CD8-positive, alpha-beta memory T cell (primary cell): ENCODE data around the gene GALNT10. TPM values are rescaled to one million over a fixed set of nuclear protein-coding genes. Genes with fewer than 3 reads are reported as not detected.
A peak's percentile ranks its signal among the peaks of the same experiment; 100 is the strongest.

ENCODE experiments used
- CTCF ChIA-PET: fragments of 350-600 bp; sonication (Branson Sonifier 250); formaldehyde crosslinking; loops from one replicate; lab custom pipeline; 2021; ENCODE audit warnings: antibody characterized with exemption; lab: Charles Lee
- POLR2A ChIA-PET: fragments of 350-600 bp; sonication (Branson Sonifier 250); formaldehyde crosslinking; loops from one replicate; lab custom pipeline; 2021; ENCODE audit warnings: antibody characterized with exemption; lab: Charles Lee
- DNase-seq, 5 donors: peaks; one replicate each; pipeline versions ENCODE4 v3.0.0 to v3.0.0-alpha.2; 2020 to 2022; ENCODE audit warnings: mixed read lengths in 1 of 5
- H3K27ac ChIP-seq: one replicate; pipeline ENCODE4 v1.7.0; 2013; ENCODE audit warnings: low read depth, mild to moderate bottlenecking, low read length, moderate library complexity
- H3K27me3 ChIP-seq: 2 replicates; pipeline ENCODE4 v1.7.0; 2013; ENCODE audit warnings: low read length, mild to moderate bottlenecking; ENCODE audit not compliant: insufficient read depth, poor library complexity, severe bottlenecking
- H3K36me3 ChIP-seq: 2 replicates; pipeline ENCODE4 v1.7.0; 2013; ENCODE audit warnings: mild to moderate bottlenecking, low read length, moderate library complexity; ENCODE audit not compliant: insufficient read depth
- H3K4me1 ChIP-seq: 2 replicates; pipeline ENCODE4 v1.7.0; 2013; ENCODE audit warnings: mild to moderate bottlenecking, low read length, moderate library complexity; ENCODE audit not compliant: insufficient read depth
- H3K4me3 ChIP-seq: 2 replicates; pipeline ENCODE4 v1.7.0; 2013; ENCODE audit warnings: mild to moderate bottlenecking, low read length
- H3K9me3 ChIP-seq: 2 replicates; pipeline ENCODE4 v1.7.0; 2013; ENCODE audit warnings: mild to moderate bottlenecking, low read length
- H3K27ac Mint-ChIP-seq, 8 donors: one replicate each; pipeline ENCODE4 v1.8.0; 2020 to 2021; ENCODE audit warnings: mixed read lengths in 8 of 8, mild to moderate bottlenecking in 6 of 8, inconsistent platforms in 3 of 8, moderate library complexity in 3 of 8
- H3K27me3 Mint-ChIP-seq, 2 donors: one replicate each; pipeline ENCODE4 v1.8.0; 2020 to 2021; ENCODE audit warnings: mixed read lengths in 2 of 2, mild to moderate bottlenecking in 1 of 2, moderate library complexity in 1 of 2
- H3K36me3 Mint-ChIP-seq, 3 donors: one replicate each; pipeline ENCODE4 v1.8.0; 2020 to 2021; ENCODE audit warnings: mixed read lengths in 3 of 3, inconsistent platforms in 1 of 3, mild to moderate bottlenecking in 1 of 3
- H3K4me1 Mint-ChIP-seq, 3 donors: one replicate each; pipeline ENCODE4 v1.8.0; 2020 to 2021; ENCODE audit warnings: mixed read lengths in 3 of 3, inconsistent platforms in 1 of 3, mild to moderate bottlenecking in 1 of 3
- H3K4me3 Mint-ChIP-seq, 7 donors: one replicate each; pipeline ENCODE4 v1.8.0; 2020 to 2021; ENCODE audit warnings: mixed read lengths in 7 of 7, mild to moderate bottlenecking in 6 of 7, moderate library complexity in 4 of 7, inconsistent platforms in 2 of 7
- H3K9me3 Mint-ChIP-seq, 5 donors: one replicate each; pipeline ENCODE4 v1.8.0; 2020 to 2022; ENCODE audit warnings: mixed read lengths in 5 of 5, mild to moderate bottlenecking in 3 of 5, moderate library complexity in 2 of 5, inconsistent platforms in 1 of 5
- polyA plus RNA-seq: library from polyadenylated mRNA; unstranded; fragments of 300-500 nt; fragmentation: Illumina TruSeq; gene quantifications from one replicate; pipeline ENCODE4 v1.2.3, GENCODE V29; 2021
- total RNA-seq, 2 experiments: library from RNA; stranded (reverse); gene quantifications; one replicate each; pipeline ENCODE4 v1.2.3, GENCODE V29; 2021

The GALNT10 gene
- total and polyA plus RNA-seq, 3 experiments from 2014 or later: 27.6 to 32.1 (median 28.0) TPM

- Mint-ChIP-seq H3K4me1 (peaks cover 10 to 19% (median 16%) of the 10 kb centered on the region in 3 donors), H3K9me3 (no peaks in the 10 kb centered on the region), H3K36me3 (peaks cover 0 to 12% (median 4%) of the 10 kb centered on the region in 3 donors), H3K4me3 (no peak overlapping the region), H3K27ac (peak overlapping the region in 2 of 8 donors; percentile 52 to 91), H3K27me3 (no peaks in the 10 kb centered on the region)
- no peak overlapping the region for H3K4me3 ChIP-seq
- H3K4me1 ChIP-seq: peaks cover 8% of the 10 kb centered on the region
- CTCF ChIA-PET: interaction anchor here (2.8 to 8.9 kb wide), 3 partner anchors 205 to 330 kb away, joined by 15 to 82 read pairs (median 17); partner anchors contain the start of gene GALNT10
- no peaks in the 10 kb centered on the region for H3K27me3 ChIP-seq
- H3K27ac ChIP-seq: no peak overlapping the region
- DNase-seq: no peak
- H3K36me3 ChIP-seq: no peaks in the 10 kb centered on the region
- POLR2A ChIA-PET: no interaction called here
- H3K9me3 ChIP-seq: no peaks in the 10 kb centered on the region
Measured at GRCh38 chr5:154403234-154403633, 212.7 kb downstream of the GALNT10 start.

GRCh38 chr5:154403776-154404387 is 213.3 kb downstream of the GALNT10 start:
- Mint-ChIP-seq H3K4me3 (no peak overlapping the region), H3K27ac (peak overlapping the region in 2 of 8 donors; percentile 34 to 44)
- POLR2A ChIA-PET: no interaction called here

GRCh38 chr5:154405078-154405792 is 214.7 kb downstream of the GALNT10 start:
- Mint-ChIP-seq H3K27ac (peak overlapping the region in 4 of 8 donors; percentile 17 to 31 (median 26)), H3K9me3 (no peaks in the 10 kb centered on the region), H3K27me3 (no peaks in the 10 kb centered on the region), H3K36me3 (peaks cover 0 to 15% (median 2%) of the 10 kb centered on the region in 3 donors), H3K4me3 (peak overlapping the region in 6 of 7 donors; percentile 28 to 74 (median 58)), H3K4me1 (peaks cover 8 to 19% (median 16%) of the 10 kb centered on the region in 3 donors)
- H3K27me3 ChIP-seq: no peaks in the 10 kb centered on the region
- POLR2A ChIA-PET: interaction anchor here (1.9 kb wide), 1 partner anchor 333 kb away, joined by 5 read pairs; no protein-coding TSS in a partner anchor
- no peak overlapping the region for H3K27ac ChIP-seq
- H3K4me3 ChIP-seq: no peak overlapping the region
- no peaks in the 10 kb centered on the region for H3K9me3 ChIP-seq
- peak; percentile 49 to 75 (median 55) for DNase-seq
- H3K36me3 ChIP-seq: no peaks in the 10 kb centered on the region
- H3K4me1 ChIP-seq: peaks cover 8% of the 10 kb centered on the region
- CTCF ChIA-PET: interaction anchor here (0.6 to 8.9 kb wide), 33 partner anchors 8 to 435 kb away, joined by 3 to 82 read pairs (median 4); partner anchors contain the start of genes FAM114A2, GALNT10 and MFAP3

More at GRCh38 chr5:154403776-154404387, 213.3 kb downstream of the GALNT10 start:
- CTCF ChIA-PET: interaction anchor here (0.8 to 8.9 kb wide), 14 partner anchors 10 to 429 kb away, joined by 3 to 82 read pairs (median 8); partner anchors contain the start of gene GALNT10
- Mint-ChIP-seq H3K27me3 (no peaks in the 10 kb centered on the region), H3K4me1 (peaks cover 10 to 19% (median 16%) of the 10 kb centered on the region in 3 donors), H3K9me3 (no peaks in the 10 kb centered on the region), H3K36me3 (peaks cover 0 to 6% (median 2%) of the 10 kb centered on the region in 3 donors)
- no peaks in the 10 kb centered on the region for H3K27me3 ChIP-seq
- no peak overlapping the region for H3K4me3 ChIP-seq
- no peak overlapping the region for H3K27ac ChIP-seq
- no peak for DNase-seq
- no peaks in the 10 kb centered on the region for H3K36me3 ChIP-seq
- no peaks in the 10 kb centered on the region for H3K9me3 ChIP-seq
- H3K4me1 ChIP-seq: peaks cover 8% of the 10 kb centered on the region

- CTCF ChIA-PET: interaction anchor here (0.8 to 8.9 kb wide), 9 partner anchors 9 to 436 kb away, joined by 3 to 82 read pairs (median 8); partner anchors contain the start of gene GALNT10
- POLR2A ChIA-PET: interaction anchor here (0.7 to 1.9 kb wide), 2 partner anchors 216 to 334 kb away, joined by 3 to 5 read pairs; partner anchors contain the start of gene GALNT10
Measured at GRCh38 chr5:154406231-154406630, 215.7 kb downstream of the GALNT10 start.

GRCh38 chr5:154406826-154407225 is 216.3 kb downstream of the GALNT10 start:
- POLR2A ChIA-PET: no interaction called here
- peaks cover 10 to 16% (median 14%) of the 10 kb centered on the region in 3 donors for H3K4me1 Mint-ChIP-seq
- Histone ChIP-seq H3K9me3 (no peaks in the 10 kb centered on the region), H3K4me3 (no peak overlapping the region), H3K36me3 (no peaks in the 10 kb centered on the region), H3K27me3 (no peaks in the 10 kb centered on the region), H3K4me1 (peaks cover 8% of the 10 kb centered on the region), H3K27ac (no peak overlapping the region)
- H3K27me3 Mint-ChIP-seq: no peaks in the 10 kb centered on the region
- peak overlapping the region in 4 of 8 donors; percentile 0 to 36 (median 8) for H3K27ac Mint-ChIP-seq
- H3K4me3 Mint-ChIP-seq: no peak overlapping the region
- CTCF ChIA-PET: interaction anchor here (1.2 to 8.9 kb wide), 2 partner anchors 334 to 437 kb away, joined by 3 to 82 read pairs; no protein-coding TSS in a partner anchor
- H3K36me3 Mint-ChIP-seq: peaks cover 0 to 29% (median 7%) of the 10 kb centered on the region in 3 donors
- no peak for DNase-seq
- H3K9me3 Mint-ChIP-seq: no peaks in the 10 kb centered on the region

More at GRCh38 chr5:154406231-154406630, 215.7 kb downstream of the GALNT10 start:
- DNase-seq: no peak
- Histone ChIP-seq H3K4me3 (no peak overlapping the region), H3K36me3 (no peaks in the 10 kb centered on the region), H3K9me3 (no peaks in the 10 kb centered on the region), H3K27ac (no peak overlapping the region), H3K27me3 (no peaks in the 10 kb centered on the region), H3K4me1 (peaks cover 8% of the 10 kb centered on the region)
- Mint-ChIP-seq H3K27ac (no peak overlapping the region), H3K4me3 (no peak overlapping the region), H3K4me1 (peaks cover 8 to 16% (median 14%) of the 10 kb centered on the region in 3 donors), H3K27me3 (no peaks in the 10 kb centered on the region), H3K36me3 (peaks cover 0 to 23% (median 5%) of the 10 kb centered on the region in 3 donors), H3K9me3 (no peaks in the 10 kb centered on the region)

GRCh38 chr5:154408811-154409210 is 218.3 kb downstream of the GALNT10 start:
- peaks cover 0 to 45% (median 10%) of the 10 kb centered on the region in 3 donors for H3K36me3 Mint-ChIP-seq
- H3K27ac ChIP-seq: no peak overlapping the region
- peaks cover 8% of the 10 kb centered on the region for H3K4me1 ChIP-seq
- H3K4me3 Mint-ChIP-seq: no peak overlapping the region
- H3K9me3 ChIP-seq: no peaks in the 10 kb centered on the region
- DNase-seq: no peak
- no peaks in the 10 kb centered on the region for H3K27me3 ChIP-seq
- no peak overlapping the region for H3K4me3 ChIP-seq
- ChIA-PET CTCF (interaction anchor here (0.8 to 8.9 kb wide), 3 partner anchors 22 to 336 kb away, joined by 3 to 82 read pairs (median 4); no protein-coding TSS in a partner anchor), POLR2A (no interaction called here)
- peaks cover 10 to 16% (median 14%) of the 10 kb centered on the region in 3 donors for H3K4me1 Mint-ChIP-seq
- no peaks in the 10 kb centered on the region for H3K27me3 Mint-ChIP-seq
- no peaks in the 10 kb centered on the region for H3K9me3 Mint-ChIP-seq
- H3K36me3 ChIP-seq: no peaks in the 10 kb centered on the region
- H3K27ac Mint-ChIP-seq: no peak overlapping the region

GRCh38 chr5:154409230-154409840 is 218.8 kb downstream of the GALNT10 start:
- no peak overlapping the region for H3K27ac ChIP-seq
- no peak overlapping the region for H3K4me3 ChIP-seq
- Mint-ChIP-seq H3K4me3 (no peak overlapping the region), H3K36me3 (peaks cover 0 to 50% (median 12%) of the 10 kb centered on the region in 3 donors), H3K27ac (peak overlapping the region in 1 of 8 donors; percentile 32), H3K4me1 (peaks cover 9 to 14% (median 12%) of the 10 kb centered on the region in 3 donors), H3K27me3 (no peaks in the 10 kb centered on the region), H3K9me3 (no peaks in the 10 kb centered on the region)
- no peaks in the 10 kb centered on the region for H3K9me3 ChIP-seq
- CTCF ChIA-PET: interaction anchor here (0.8 to 8.9 kb wide), 3 partner anchors 23 to 337 kb away, joined by 3 to 82 read pairs (median 4); no protein-coding TSS in a partner anchor
- peaks cover 8% of the 10 kb centered on the region for H3K4me1 ChIP-seq
- no peak for DNase-seq
- no peaks in the 10 kb centered on the region for H3K27me3 ChIP-seq
- POLR2A ChIA-PET: no interaction called here
- H3K36me3 ChIP-seq: no peaks in the 10 kb centered on the region
